NCI-H1048 (cell line): Measurements from ENCODE around the gene AFF3.
"Not testable (repeated sequence)": the region's sequence is repeated elsewhere in the genome, so short reads cannot be mapped to it uniquely, and the experiment has no call there.

Experiments used
- DNase-seq: peaks from one replicate; lab custom pipeline; 2025; lab: John Stamatoyannopoulos, UW

Gene AFF3

GRCh38 chr2:100107906-100108647 lies 34.3 kb downstream of the AFF3 start:
- no peak for DNase-seq

GRCh38 chr2:100107440-100107839 lies 35.0 kb downstream of the AFF3 start:
- DNase-seq = no peak

GRCh38 chr2:100106460-100106859 lies 35.9 kb downstream of the AFF3 start:
- DNase-seq = no peak

DNA sequence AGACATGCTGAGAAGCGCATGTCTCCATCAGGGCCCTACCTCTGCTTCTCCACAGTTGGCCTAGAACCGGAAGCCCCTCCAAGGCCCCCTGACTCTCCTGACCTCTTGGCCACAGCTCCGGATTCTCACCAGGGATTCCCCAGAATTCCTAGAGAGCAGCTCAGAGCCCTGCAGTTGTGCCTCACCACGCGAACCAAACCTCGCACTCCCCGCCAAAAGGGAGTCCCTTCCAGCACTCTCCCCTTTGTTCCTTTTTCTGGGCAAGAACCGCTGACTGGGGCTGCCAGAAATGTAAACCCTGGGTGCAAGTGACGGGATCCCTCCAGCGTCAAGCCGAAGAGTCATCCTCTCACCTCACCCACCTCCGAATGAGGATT lies 36.7 kb downstream of the AFF3 start:
- DNase-seq = no peak

DNA sequence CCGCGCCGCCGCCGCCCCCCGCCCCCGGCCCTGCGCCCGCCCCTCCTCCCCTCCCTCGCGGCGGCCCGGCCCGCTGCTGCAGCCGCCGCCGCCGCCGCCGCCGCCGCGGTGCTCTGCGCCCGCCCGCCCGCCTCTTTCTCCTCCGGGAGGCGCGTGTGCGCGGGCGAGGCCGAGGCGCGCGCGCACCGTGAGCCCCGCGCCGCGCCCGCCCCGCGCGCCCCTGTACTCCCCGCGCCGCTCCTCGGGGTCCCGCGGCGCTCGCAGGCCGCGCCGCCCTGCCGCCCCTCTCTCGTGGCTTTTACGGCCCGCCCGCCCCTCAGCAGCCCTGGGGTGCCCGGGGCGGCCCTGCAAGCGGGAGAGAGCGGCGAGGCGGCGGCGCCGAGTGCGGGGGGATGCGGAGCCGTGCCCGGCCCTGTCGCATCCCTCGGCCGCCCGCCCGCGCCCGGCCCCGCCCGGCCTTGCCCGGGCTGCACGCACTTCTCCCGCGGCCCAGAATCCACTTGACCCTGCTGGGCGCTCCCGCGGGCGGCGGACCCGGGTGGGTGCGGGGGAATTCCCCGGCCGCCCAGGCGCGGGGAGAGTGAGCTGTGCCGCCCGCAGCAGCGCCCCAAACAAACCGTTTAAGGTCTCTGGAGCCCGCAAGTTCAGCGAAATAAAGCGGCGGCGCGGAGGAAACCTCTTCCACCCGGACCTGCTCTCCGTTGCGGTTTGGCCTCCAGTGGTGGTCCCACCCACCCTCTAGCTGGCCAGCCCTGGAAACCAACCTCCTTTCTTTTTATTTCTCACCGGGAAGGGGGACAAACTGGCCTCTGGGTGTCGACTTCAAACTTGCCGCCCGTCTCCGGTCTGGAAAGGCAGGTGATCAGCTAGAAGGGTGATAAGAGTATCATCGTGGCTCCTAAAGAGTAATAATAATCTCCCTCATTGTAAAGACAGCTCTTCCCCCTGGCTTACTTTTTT lies 37.4 kb downstream of the AFF3 start:
- no peak for DNase-seq

GRCh38 chr2:100104265-100104664 lies 38.1 kb downstream of the AFF3 start:
- DNase-seq = not testable (repeated sequence)

GRCh38 chr2:100103527-100104252 lies 38.7 kb downstream of the AFF3 start:
- DNase-seq = not testable (repeated sequence)

DNA sequence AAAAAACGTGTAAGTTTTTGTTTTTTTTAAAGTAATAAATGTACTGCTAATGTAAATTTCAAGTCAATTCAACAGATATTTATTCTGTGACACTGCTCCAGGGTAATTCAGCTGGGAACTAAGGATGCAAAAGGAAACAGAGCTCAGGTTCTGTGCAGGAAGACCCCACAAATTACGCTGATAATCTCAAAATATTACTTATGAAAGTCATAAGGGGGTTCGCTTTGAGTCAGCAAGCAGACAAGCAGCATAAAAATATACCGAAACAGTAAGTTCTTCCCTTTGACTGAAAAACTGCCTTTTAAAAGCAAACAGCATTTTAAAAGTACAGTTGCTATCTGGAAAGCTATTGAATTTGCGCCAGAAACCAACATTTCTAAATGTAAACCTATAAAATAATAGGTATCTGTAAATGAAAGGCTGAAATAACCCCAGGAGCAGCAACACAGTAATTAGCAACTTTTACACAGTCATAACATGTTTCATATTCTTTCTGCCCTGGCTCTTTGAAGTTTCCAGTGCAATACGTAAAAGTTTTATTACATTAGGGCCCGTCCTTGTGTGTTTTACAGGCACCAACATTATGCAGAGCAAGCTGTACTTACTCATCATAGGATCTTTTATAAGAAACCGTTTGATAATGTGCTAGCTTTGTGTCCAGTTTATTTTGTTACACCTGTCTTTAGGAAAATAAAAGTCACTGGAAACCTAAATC lies 39.8 kb downstream of the AFF3 start:
- DNase-seq = not testable (repeated sequence)

DNA sequence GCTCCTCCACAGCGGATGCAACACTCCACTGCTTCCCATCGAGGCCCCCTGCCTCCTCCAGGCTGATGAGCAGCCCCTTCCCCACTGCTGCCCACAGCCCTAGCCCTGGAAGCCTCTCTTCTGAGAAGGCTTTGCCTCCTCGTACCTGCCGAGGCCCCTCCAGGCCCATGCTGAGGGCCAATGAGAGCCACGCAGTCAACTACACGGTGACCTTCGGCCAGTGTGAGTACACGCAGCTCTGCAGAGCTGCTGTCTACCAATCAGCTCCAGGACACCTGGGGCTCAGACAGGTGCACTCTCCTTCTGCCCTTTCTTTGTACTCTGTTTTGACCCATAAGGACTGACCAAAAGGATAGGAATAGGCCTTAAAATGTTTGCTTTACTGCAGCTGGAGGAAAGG lies 43.5 kb downstream of the AFF3 start:
- DNase-seq = not testable (repeated sequence)

GRCh38 chr2:100097611-100098294 lies 44.6 kb downstream of the AFF3 start:
- not testable (repeated sequence) for DNase-seq

GRCh38 chr2:100095845-100096244 lies 46.5 kb downstream of the AFF3 start:
- DNase-seq = not testable (repeated sequence)

DNA sequence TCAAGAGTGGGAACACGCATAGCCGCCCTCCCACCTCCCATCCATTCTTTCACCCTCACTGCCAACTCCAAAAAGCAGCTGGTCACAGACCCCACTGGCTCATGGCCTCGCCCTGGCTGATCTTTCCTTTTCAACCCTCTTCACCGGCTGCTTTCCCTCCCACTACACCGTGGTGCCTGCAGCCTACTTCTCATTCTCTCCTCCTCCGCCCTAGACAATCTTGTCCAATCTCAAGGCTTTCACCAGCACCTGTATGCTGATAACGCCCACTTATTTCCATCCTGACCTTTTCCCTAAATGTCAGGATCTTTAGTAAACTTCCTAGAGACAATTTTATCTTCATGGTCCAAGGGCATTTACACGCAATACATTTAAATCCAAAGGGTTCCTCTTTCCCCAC lies 50.6 kb downstream of the AFF3 start:
- not testable (repeated sequence) for DNase-seq

DNA sequence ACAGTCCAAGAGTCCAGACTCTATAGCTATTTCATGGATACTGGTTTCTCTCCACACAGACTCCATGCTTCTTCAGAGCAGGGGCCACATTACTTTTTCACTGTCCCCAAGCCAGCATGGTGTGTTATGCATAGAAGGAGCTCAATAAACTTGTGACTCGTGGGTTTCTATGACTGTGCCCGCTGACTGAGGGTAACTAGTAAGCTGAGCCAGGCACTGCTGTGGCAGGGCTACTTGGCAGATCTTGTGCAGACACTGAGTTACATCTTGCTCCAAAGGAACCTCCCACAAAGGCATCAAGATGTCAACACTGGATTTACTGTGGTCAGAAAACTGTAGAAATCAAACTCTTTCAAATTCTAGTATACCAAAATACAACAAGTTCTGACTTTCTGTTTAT lies 56.6 kb downstream of the AFF3 start:
- not testable (repeated sequence) for DNase-seq

DNA sequence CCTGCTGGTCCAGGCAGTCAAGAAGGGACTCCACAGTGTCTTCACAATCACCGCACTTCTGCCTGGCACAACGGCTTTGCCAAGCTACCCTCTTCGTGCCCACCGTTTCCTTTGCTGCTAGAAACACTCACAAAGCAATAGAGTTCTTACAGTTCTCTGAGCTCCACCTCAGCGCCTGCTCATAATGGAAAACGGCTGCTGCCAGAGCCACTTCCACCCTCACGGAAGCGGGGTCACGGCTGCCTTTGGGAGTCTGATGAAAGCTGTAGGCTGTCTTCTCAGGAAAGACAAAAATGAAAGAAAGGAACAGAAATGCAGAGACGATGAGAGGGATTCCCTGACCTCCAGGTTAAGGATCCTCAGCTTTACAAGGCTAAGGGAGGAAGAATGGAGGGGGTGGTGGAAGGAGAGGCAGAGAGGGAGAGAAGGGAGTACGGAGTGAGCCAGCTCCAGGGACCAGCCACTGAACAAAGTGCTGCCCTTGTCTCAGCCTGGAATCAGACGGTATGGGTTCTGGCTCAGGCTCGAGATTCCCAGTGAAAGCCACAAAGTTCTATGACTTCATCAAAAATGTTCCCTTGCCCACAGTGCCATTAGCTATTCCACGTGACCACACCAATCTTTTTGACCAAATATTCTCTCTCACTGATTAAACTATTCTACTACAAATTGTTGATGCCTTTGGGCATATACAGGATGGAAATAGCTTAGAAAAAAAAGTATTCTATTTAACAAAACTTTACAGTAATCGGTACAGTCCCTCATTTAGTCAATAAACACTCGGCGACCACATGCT lies 58.8 kb downstream of the AFF3 start:
- not testable (repeated sequence) for DNase-seq

GRCh38 chr2:100082302-100082978 lies 60.0 kb downstream of the AFF3 start:
- not testable (repeated sequence) for DNase-seq

DNA sequence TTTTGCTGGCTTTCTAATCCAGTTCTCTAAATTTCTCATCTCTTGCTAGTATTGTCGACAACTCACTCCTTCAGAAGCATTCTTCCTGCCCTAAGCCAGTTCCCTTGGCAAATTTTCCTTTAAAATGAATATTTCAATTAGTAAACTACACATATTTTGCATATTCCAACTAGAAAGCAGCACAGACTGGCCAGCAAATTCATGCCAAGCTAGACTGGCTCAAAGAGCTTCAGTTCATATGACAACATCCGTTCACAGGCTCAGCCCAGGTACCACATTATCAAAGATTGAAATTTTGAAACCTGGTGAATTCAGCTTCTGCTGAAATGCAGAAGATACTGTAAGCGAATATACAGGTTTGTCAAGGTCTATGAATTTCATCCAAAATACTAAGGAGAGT lies 64.5 kb downstream of the AFF3 start:
- no peak for DNase-seq

- DNase-seq = no peak
These were observed 64.9 kb downstream of the AFF3 start for GRCh38 chr2:100077456-100077855.

GRCh38 chr2:100075532-100075931 lies 66.9 kb downstream of the AFF3 start:
- DNase-seq = no peak

DNA sequence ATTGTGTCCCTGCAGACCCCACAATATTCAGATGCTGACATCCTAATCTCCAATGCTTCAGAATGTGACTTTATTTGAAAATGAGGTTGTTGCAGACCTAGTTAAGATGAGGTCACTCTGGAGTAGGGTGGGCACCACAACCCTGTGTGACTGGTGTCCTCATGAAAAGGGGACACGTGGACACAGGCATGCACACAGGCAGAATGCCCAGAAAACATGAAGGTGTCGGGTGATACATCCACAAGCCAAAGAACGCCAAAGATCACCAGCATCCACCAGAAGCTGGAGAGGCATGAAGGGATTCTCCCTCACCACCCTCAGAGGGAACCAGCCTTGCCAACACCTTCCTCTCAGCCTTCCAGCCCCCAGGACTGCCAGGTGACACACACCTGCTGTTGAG lies 69.3 kb downstream of the AFF3 start:
- DNase-seq = no peak

DNA sequence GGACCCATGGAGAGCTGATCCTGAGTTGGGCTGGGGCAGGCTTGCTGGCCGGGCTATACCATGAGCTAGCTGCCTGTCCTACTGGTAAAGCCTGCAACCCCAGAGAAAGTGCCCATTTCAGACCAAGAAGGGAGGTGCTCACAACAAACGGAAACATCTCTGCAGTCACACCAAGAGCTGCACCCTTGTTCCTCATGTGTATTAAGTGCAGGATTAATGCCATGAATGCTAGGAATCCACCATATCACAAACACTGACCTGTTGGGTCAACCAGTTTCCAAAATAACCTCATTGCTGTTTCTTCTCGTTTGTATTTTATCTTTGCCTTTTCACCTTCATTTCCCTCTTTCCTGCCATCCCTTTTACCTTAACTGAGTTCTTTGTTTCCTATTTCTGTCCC lies 69.9 kb downstream of the AFF3 start:
- DNase-seq = no peak
